Uterus (tissue), 2 donors: ENCODE results near the gene C8A.

Experiments used
- CTCF ChIP-seq, 4 experiments: fragments of 200-600 bp in 2 of 4; fragments of 450-650 bp in 2 of 4; sonication (generic) in 2 of 4; IDR thresholded peaks; one replicate each; pipeline ENCODE4 v1.5.1; 2016 to 2019; ENCODE audit warnings: antibody characterized with exemption in 4 of 4, mild to moderate bottlenecking in 2 of 4, moderate library complexity in 1 of 4
- POLR2A ChIP-seq, 2 donors: fragments of 450-650 bp; IDR thresholded peaks; one replicate each; pipeline ENCODE4 v1.6.1; 2016; ENCODE audit warnings: antibody characterized with exemption in 2 of 2, mild to moderate bottlenecking in 1 of 2, moderate library complexity in 1 of 2

- TF ChIP-seq CTCF (IDR thresholded peaks at IDR 0.05) = no peak
- TF ChIP-seq POLR2A (IDR thresholded peaks at IDR 0.05) = no peak
Observed at GRCh38 chr1:56821462-56821797, 33.2 kb upstream of the C8A start.
